Measurements from ENCODE around the gene CLIC5. TPM values are rescaled to one million over a fixed set of nuclear protein-coding genes. Genes with fewer than 3 reads are reported as not detected.

Gene CLIC5
- total RNA-seq, 4 donors from 2014 or later: 78.6 to 97.0 (median 91.7) TPM

- in situ Hi-C loops (cut with MboI; ENCODE audit: low sequenced_read_pairs in 4 of 4) (no loop called here), intact Hi-C loops (cut with DNase I; ENCODE audit: low total_unique reads) (no loop called here)
- no peak for TF ChIP-seq CTCF (IDR thresholded peaks at IDR 0.05 in 4 of 5, conservative IDR thresholded peaks at IDR 0.05 in 1 of 5)
- no peak for TF ChIP-seq POLR2A (IDR thresholded peaks at IDR 0.05)
- no peak for DNase-seq
- ATAC-seq: no peak
- H3K4me3 ChIP-seq: no peak overlapping the region
- no peak overlapping the region for H3K27ac ChIP-seq
- H3K4me1 ChIP-seq: peaks cover 10 to 17% of the 10 kb centered on the region in 2 donors
- H3K27me3 ChIP-seq: no peaks in the 10 kb centered on the region
- no peaks in the 10 kb centered on the region for H3K9me3 ChIP-seq
- H3K36me3 ChIP-seq: no peaks in the 10 kb centered on the region
Observed at GRCh38 chr6:46025573-46025972, 9.9 kb upstream of the CLIC5 start.

GRCh38 chr6:46024124-46024769 lies 8.6 kb upstream of the CLIC5 start:
- in situ Hi-C loops (cut with MboI; ENCODE audit: low sequenced_read_pairs in 4 of 4): no loop called here
- peak; percentile 45 to 58 for ATAC-seq
- H3K27ac ChIP-seq: peak overlapping the region in 3 of 4 donors; percentile 11 to 55 (median 47)

GRCh38 chr6:46023216-46023915 lies 7.7 kb upstream of the CLIC5 start:
- Histone ChIP-seq H3K4me3 (no peak overlapping the region), H3K36me3 (no peaks in the 10 kb centered on the region), H3K9me3 (no peaks in the 10 kb centered on the region), H3K27ac (peak overlapping the region in 3 of 4 donors; percentile 11 to 55 (median 47)), H3K27me3 (no peaks in the 10 kb centered on the region), H3K4me1 (peaks cover 10 to 17% of the 10 kb centered on the region in 2 donors)
- DNase-seq (peak; percentile 56 to 70), ATAC-seq (peak; percentile 90 to 91)
- in situ Hi-C loops (cut with MboI; ENCODE audit: low sequenced_read_pairs in 4 of 4): no loop called here
- intact Hi-C loops (cut with DNase I; ENCODE audit: low total_unique reads): no loop called here
- TF ChIP-seq POLR2A (IDR thresholded peaks at IDR 0.05) (no peak), CTCF (IDR thresholded peaks at IDR 0.05 in 4 of 5, conservative IDR thresholded peaks at IDR 0.05 in 1 of 5) (no peak)

More at GRCh38 chr6:46024124-46024769, 8.6 kb upstream of the CLIC5 start:
- no peaks in the 10 kb centered on the region for H3K36me3 ChIP-seq
- H3K4me3 ChIP-seq: no peak overlapping the region
- peaks cover 10 to 17% of the 10 kb centered on the region in 2 donors for H3K4me1 ChIP-seq
- intact Hi-C loops (cut with DNase I; ENCODE audit: low total_unique reads): no loop called here
- TF ChIP-seq POLR2A (IDR thresholded peaks at IDR 0.05) (no peak), CTCF (IDR thresholded peaks at IDR 0.05 in 4 of 5, conservative IDR thresholded peaks at IDR 0.05 in 1 of 5) (no peak)
- no peak for DNase-seq
- no peaks in the 10 kb centered on the region for H3K9me3 ChIP-seq
- no peaks in the 10 kb centered on the region for H3K27me3 ChIP-seq

- DNase-seq (no peak), ATAC-seq (no peak)
- Histone ChIP-seq H3K9me3 (no peaks in the 10 kb centered on the region), H3K27me3 (no peaks in the 10 kb centered on the region), H3K27ac (peak overlapping the region in 1 of 4 donors; percentile 49), H3K4me1 (peaks cover 10 to 17% of the 10 kb centered on the region in 2 donors), H3K4me3 (no peak overlapping the region), H3K36me3 (no peaks in the 10 kb centered on the region)
- intact Hi-C loops (cut with DNase I; ENCODE audit: low total_unique reads) (no loop called here), in situ Hi-C loops (cut with MboI; ENCODE audit: low sequenced_read_pairs in 4 of 4) (no loop called here)
- TF ChIP-seq POLR2A (IDR thresholded peaks at IDR 0.05) (no peak), CTCF (IDR thresholded peaks at IDR 0.05 in 4 of 5, conservative IDR thresholded peaks at IDR 0.05 in 1 of 5) (no peak)
Observed at GRCh38 chr6:46022106-46022948, 6.7 kb upstream of the CLIC5 start.
